SK-N-SH treated with all-trans-retinoic acid at 6 μM for 48 hours (cell line): ENCODE data around the gene SLFN12.

Experiments
- ATAC-seq: fragments of 200-7000 bp; cut with Tn5 transposase; 3 replicates; pipeline ENCODE4 v1.9.1; 2020; ENCODE audit warnings: mild to moderate bottlenecking, moderate library complexity
- BACH2 ChIP-seq: fragments of 250-450 bp; sonication (Bioruptor Pico); IDR thresholded peaks from 2 replicates; pipeline ENCODE4 v1.9.0; 2021; ENCODE audit warnings: mild to moderate bottlenecking, borderline replicate concordance
- CSDC2 ChIP-seq: fragments of 250-450 bp; sonication (Bioruptor Pico); IDR thresholded peaks from 2 replicates; pipeline ENCODE4 v1.5.0; 2020; ENCODE audit warnings: mild to moderate bottlenecking, moderate library complexity
- CSRNP3 ChIP-seq: fragments of 250-450 bp; sonication (Bioruptor Pico); IDR thresholded peaks from 2 replicates; pipeline ENCODE4 v1.5.1; 2021; ENCODE audit warnings: mild to moderate bottlenecking, moderate library complexity
- GLIS3 ChIP-seq: fragments of 250-450 bp; sonication (Bioruptor Pico); IDR thresholded peaks from 2 replicates; pipeline ENCODE4 v1.5.0; 2020; ENCODE audit warnings: mild to moderate bottlenecking, moderate library complexity
- OSR1 ChIP-seq: fragments of 250-450 bp; sonication (Bioruptor Pico); IDR thresholded peaks from 2 replicates; pipeline ENCODE4 v1.8.0; 2022; ENCODE audit warnings: moderate library complexity, mild to moderate bottlenecking, inconsistent platforms
- PATZ1 ChIP-seq: fragments of 250-450 bp; sonication (Bioruptor Pico); IDR thresholded peaks from 2 replicates; pipeline ENCODE4 v1.8.0; 2020; ENCODE audit warnings: mild to moderate bottlenecking, moderate library complexity, borderline replicate concordance
- PPARA ChIP-seq: fragments of 250-450 bp; sonication (Bioruptor Pico); IDR thresholded peaks from 2 replicates; pipeline ENCODE4 v1.5.0; 2020; ENCODE audit warnings: mild to moderate bottlenecking, borderline replicate concordance
- RARB ChIP-seq: fragments of 250-450 bp; sonication (Bioruptor Pico); IDR thresholded peaks from 2 replicates; pipeline ENCODE4 v1.8.0; 2021; ENCODE audit warnings: mild to moderate bottlenecking, moderate library complexity
- TCF4 ChIP-seq: fragments of 250-450 bp; sonication (Bioruptor Pico); IDR thresholded peaks from 2 replicates; pipeline ENCODE4 v1.8.0; 2021; ENCODE audit warnings: mild to moderate bottlenecking, moderate library complexity, borderline replicate concordance
- TSHZ2 ChIP-seq: fragments of 250-450 bp; sonication (Bioruptor Pico); IDR thresholded peaks from 2 replicates; pipeline ENCODE4 v1.5.0; 2020; ENCODE audit warnings: mild to moderate bottlenecking, moderate library complexity
- ZC3H10 ChIP-seq: fragments of 250-450 bp; sonication (Bioruptor Pico); IDR thresholded peaks from 2 replicates; pipeline ENCODE4 v1.5.1; 2021; ENCODE audit warnings: mild to moderate bottlenecking, moderate library complexity
- ZFP3 ChIP-seq: fragments of 250-450 bp; sonication (Bioruptor Pico); IDR thresholded peaks from 2 replicates; pipeline ENCODE4 v1.5.0; 2020; ENCODE audit warnings: mild to moderate bottlenecking, moderate library complexity
- ZNF565 ChIP-seq: fragments of 450-650 bp; formaldehyde crosslinking; conservative IDR thresholded peaks from 2 replicates; pipeline ENCODE4 v1.5.0; 2020; ENCODE audit warnings: low read depth, mild to moderate bottlenecking, moderate library complexity
- ZNF70 ChIP-seq: fragments of 450-650 bp; formaldehyde crosslinking; IDR thresholded peaks from 2 replicates; pipeline ENCODE4 v1.5.0; 2020; ENCODE audit warnings: mild to moderate bottlenecking, moderate library complexity
- ZNF8 ChIP-seq: fragments of 450-650 bp; formaldehyde crosslinking; IDR thresholded peaks from 2 replicates; pipeline ENCODE4 v1.5.0; 2020; ENCODE audit warnings: mild to moderate bottlenecking, moderate library complexity
- TF ChIP-seq, protein P1 (sequence below): fragments of 250-450 bp; sonication (Bioruptor Pico); IDR thresholded peaks from 2 replicates; pipeline ENCODE4 v1.8.0; 2021; ENCODE audit warnings: low read depth, mild to moderate bottlenecking, moderate library complexity, borderline replicate concordance
- TF ChIP-seq, protein P2 (sequence below): fragments of 250-450 bp; sonication (Bioruptor Pico); IDR thresholded peaks from 2 replicates; pipeline ENCODE4 v1.5.1; 2020; ENCODE audit warnings: low read depth, mild to moderate bottlenecking, moderate library complexity

The SLFN12 gene

GRCh38 chr17:35373534-35373983 is 58.7 kb downstream of the SLFN12 start, which contains the start of gene SLFN11:
SLFN11 (minus strand) TSS chr17:35373621; CDS start chr17:35363807, 9,814 bp downstream.
- TF ChIP-seq ZNF8 (no peak), TSHZ2 (CRISPR knock-in tag) (no peak), ZNF565 (CRISPR knock-in tag) (no peak), PATZ1 (CRISPR knock-in tag) (no peak), CSRNP3 (CRISPR knock-in tag) (no peak), CSDC2 (CRISPR knock-in tag) (no peak), RARB (CRISPR knock-in tag) (no peak), BACH2 (CRISPR knock-in tag) (no peak), ZNF70 (CRISPR knock-in tag) (no peak)
- TF ChIP-seq, protein P1, sequence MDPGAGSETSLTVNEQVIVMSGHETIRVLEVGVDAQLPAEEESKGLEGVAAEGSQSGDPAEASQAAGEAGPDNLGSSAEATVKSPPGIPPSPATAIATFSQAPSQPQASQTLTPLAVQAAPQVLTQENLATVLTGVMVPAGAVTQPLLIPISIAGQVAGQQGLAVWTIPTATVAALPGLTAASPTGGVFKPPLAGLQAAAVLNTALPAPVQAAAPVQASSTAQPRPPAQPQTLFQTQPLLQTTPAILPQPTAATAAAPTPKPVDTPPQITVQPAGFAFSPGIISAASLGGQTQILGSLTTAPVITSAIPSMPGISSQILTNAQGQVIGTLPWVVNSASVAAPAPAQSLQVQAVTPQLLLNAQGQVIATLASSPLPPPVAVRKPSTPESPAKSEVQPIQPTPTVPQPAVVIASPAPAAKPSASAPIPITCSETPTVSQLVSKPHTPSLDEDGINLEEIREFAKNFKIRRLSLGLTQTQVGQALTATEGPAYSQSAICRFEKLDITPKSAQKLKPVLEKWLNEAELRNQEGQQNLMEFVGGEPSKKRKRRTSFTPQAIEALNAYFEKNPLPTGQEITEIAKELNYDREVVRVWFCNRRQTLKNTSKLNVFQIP (CRISPR knock-in tag) = no peak
- peak; percentile 56 for ATAC-seq

DNA sequence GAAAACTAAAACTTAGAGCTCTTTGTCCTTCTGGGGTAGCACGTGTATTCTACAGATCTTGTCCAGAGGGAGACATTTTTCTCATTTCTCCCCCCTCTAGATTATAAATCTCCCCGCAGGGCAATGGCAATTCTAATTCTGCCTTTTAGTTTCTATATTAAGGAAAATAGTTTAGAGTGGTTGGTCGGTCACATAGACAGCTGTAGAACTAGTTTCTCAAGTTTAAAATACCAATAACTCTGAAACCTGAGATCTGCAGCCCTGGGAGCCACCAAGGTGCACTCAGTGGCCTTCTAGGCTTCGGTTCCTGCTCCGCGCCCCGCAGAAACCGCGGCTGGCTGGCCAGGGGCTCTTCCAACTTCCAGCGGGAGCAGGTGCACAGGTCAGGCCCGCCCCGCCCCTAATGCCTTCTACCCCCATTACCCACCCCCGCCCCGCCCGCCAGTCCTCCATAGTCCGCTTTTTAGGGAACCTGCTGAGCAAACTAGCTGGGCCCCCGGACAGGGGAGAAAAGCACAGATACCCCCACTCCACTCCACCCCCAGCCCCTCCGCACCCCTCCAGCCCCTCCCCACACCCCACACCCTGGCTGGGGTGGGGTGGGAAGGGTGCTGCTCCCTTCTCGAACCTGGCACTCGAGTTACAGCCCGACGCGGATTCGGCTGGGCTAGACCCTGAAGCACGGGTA is 59.3 kb downstream of the SLFN12 start:
- no peak for ATAC-seq
- TF ChIP-seq PATZ1 (CRISPR knock-in tag) (no peak), ZFP3 (CRISPR knock-in tag) (no peak), ZNF565 (CRISPR knock-in tag) (no peak), TCF4 (CRISPR knock-in tag) (no peak), GLIS3 (CRISPR knock-in tag) (no peak), OSR1 (CRISPR knock-in tag) (no peak)

- TF ChIP-seq PPARA (CRISPR knock-in tag) (no peak), TSHZ2 (CRISPR knock-in tag) (no peak), ZC3H10 (no peak)
- TF ChIP-seq, protein P2, sequence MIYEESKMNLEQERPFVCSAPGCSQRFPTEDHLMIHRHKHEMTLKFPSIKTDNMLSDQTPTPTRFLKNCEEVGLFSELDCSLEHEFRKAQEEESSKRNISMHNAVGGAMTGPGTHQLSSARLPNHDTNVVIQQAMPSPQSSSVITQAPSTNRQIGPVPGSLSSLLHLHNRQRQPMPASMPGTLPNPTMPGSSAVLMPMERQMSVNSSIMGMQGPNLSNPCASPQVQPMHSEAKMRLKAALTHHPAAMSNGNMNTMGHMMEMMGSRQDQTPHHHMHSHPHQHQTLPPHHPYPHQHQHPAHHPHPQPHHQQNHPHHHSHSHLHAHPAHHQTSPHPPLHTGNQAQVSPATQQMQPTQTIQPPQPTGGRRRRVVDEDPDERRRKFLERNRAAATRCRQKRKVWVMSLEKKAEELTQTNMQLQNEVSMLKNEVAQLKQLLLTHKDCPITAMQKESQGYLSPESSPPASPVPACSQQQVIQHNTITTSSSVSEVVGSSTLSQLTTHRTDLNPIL (CRISPR knock-in tag) = no peak
- ATAC-seq = no peak
Measured at GRCh38 chr17:35371934-35372333, 60.4 kb downstream of the SLFN12 start.
